Activated naive CD4-positive, alpha-beta T cell treated with anti-CD3 and anti-CD28 coated beads, Interleukin-2, amount 10 ng/mL, durations not matched to agents 7 days and 5 days (primary cell): ENCODE results near the gene SLC12A7.

ENCODE experiments used
- CTCF ChIA-PET: fragments of 350-600 bp; sonication (Branson Sonifier 250); formaldehyde crosslinking; loops from one replicate; lab custom pipeline; 2021; ENCODE audit warnings: antibody characterized with exemption; lab: Charles Lee
- DNase-seq: peaks from one replicate; pipeline ENCODE4 v3.0.0-alpha.2; 2020
- H3K27ac Mint-ChIP-seq: one replicate; pipeline ENCODE4 v1.8.0; 2021; ENCODE audit warnings: mild to moderate bottlenecking, moderate library complexity, mixed read lengths
- H3K27me3 Mint-ChIP-seq: one replicate; pipeline ENCODE4 v1.8.0; 2021; ENCODE audit warnings: mild to moderate bottlenecking, mixed read lengths
- H3K36me3 Mint-ChIP-seq: one replicate; pipeline ENCODE4 v1.8.0; 2021; ENCODE audit warnings: mixed read lengths
- H3K4me1 Mint-ChIP-seq: one replicate; pipeline ENCODE4 v1.8.0; 2021; ENCODE audit warnings: mixed read lengths
- H3K4me3 Mint-ChIP-seq: one replicate; pipeline ENCODE4 v1.8.0; 2021; ENCODE audit warnings: mild to moderate bottlenecking, moderate library complexity, mixed read lengths
- H3K9me3 Mint-ChIP-seq: one replicate; pipeline ENCODE4 v1.8.0; 2021; ENCODE audit warnings: mixed read lengths

Gene SLC12A7

DNA sequence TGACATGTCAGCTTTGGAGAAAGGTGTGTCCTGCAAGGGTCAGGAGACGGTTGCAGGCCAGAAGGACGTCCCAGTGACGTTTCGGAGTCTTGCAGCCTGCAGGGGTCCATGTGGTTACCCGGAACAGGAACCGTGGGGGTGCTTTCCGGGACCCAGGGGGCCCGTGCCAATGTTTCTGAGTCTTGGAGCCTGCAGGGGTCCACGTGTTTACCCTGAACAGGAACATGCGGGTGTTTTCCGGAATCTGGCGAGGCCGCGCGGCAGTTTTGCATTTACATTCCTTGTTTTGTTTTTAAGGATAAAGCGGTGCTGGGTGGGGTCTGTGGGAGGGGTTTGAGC, 72.7 kb downstream of the SLC12A7 start:
- CTCF ChIA-PET: no interaction called here
- Mint-ChIP-seq H3K9me3 (peaks cover 35% of the 10 kb centered on the region), H3K27ac (no peak overlapping the region), H3K4me3 (no peak overlapping the region), H3K27me3 (peaks cover 3% of the 10 kb centered on the region), H3K4me1 (no peaks in the 10 kb centered on the region), H3K36me3 (no peaks in the 10 kb centered on the region)
- no peak for DNase-seq

- Mint-ChIP-seq H3K9me3 (peaks cover 30% of the 10 kb centered on the region), H3K4me1 (no peaks in the 10 kb centered on the region), H3K36me3 (no peaks in the 10 kb centered on the region), H3K27ac (no peak overlapping the region), H3K4me3 (no peak overlapping the region), H3K27me3 (peaks cover 3% of the 10 kb centered on the region)
- no peak for DNase-seq
- CTCF ChIA-PET: no interaction called here
Measured at GRCh38 chr5:1038417-1039209, 73.2 kb downstream of the SLC12A7 start.

GRCh38 chr5:1037671-1038416, 74.0 kb downstream of the SLC12A7 start:
- DNase-seq: no peak
- H3K36me3 Mint-ChIP-seq: no peaks in the 10 kb centered on the region
- CTCF ChIA-PET: no interaction called here
- H3K4me1 Mint-ChIP-seq: no peaks in the 10 kb centered on the region
- H3K9me3 Mint-ChIP-seq: peaks cover 22% of the 10 kb centered on the region
- no peak overlapping the region for H3K27ac Mint-ChIP-seq
- peaks cover 3% of the 10 kb centered on the region for H3K27me3 Mint-ChIP-seq
- no peak overlapping the region for H3K4me3 Mint-ChIP-seq

DNA sequence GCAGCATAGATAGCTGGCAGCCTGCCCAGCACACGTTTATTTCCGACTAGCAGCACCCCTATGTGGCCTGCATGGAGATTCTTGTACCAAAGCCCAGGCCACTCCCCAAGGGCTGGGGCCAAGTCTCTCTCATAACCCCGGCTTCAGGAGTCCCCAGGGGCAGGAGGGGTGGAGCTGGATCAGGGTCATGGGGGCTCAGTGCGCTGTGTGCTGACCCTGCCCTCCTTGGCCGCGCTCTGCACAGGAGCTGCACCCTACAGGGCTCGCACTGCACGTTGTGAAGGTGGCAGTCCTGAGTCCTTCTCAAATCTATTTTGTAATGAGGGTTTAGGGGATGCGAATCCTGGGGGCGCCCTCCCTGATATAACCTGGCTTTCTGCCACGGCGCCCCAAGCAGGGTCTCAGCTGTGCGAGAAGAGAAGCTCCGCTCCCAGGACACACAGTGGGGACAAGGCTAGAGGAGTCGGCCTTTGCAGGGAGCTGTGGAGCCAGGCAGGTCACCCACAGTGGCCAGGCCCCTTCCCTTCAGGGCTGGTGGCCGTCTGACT, 74.7 kb downstream of the SLC12A7 start:
- no peak overlapping the region for H3K27ac Mint-ChIP-seq
- peaks cover 3% of the 10 kb centered on the region for H3K27me3 Mint-ChIP-seq

GRCh38 chr5:1036504-1037122, 75.2 kb downstream of the SLC12A7 start:
- peaks cover 11% of the 10 kb centered on the region for H3K9me3 Mint-ChIP-seq
- no peak overlapping the region for H3K4me3 Mint-ChIP-seq
- H3K36me3 Mint-ChIP-seq: no peaks in the 10 kb centered on the region

More for the DNA sequence above, 74.7 kb downstream of the SLC12A7 start:
- Mint-ChIP-seq H3K36me3 (no peaks in the 10 kb centered on the region), H3K4me3 (no peak overlapping the region), H3K9me3 (peaks cover 15% of the 10 kb centered on the region), H3K4me1 (no peaks in the 10 kb centered on the region)
- DNase-seq: no peak
- CTCF ChIA-PET: no interaction called here

GRCh38 chr5:1035421-1036405, 76.2 kb downstream of the SLC12A7 start:
- H3K27ac Mint-ChIP-seq: no peak overlapping the region
- no peaks in the 10 kb centered on the region for H3K4me1 Mint-ChIP-seq
- H3K9me3 Mint-ChIP-seq: peaks cover 3% of the 10 kb centered on the region
- H3K4me3 Mint-ChIP-seq: no peak overlapping the region
- H3K27me3 Mint-ChIP-seq: peaks cover 3% of the 10 kb centered on the region
- CTCF ChIA-PET: no interaction called here
- H3K36me3 Mint-ChIP-seq: no peaks in the 10 kb centered on the region
- DNase-seq: no peak

More at GRCh38 chr5:1036504-1037122, 75.2 kb downstream of the SLC12A7 start:
- DNase-seq: no peak
- peaks cover 3% of the 10 kb centered on the region for H3K27me3 Mint-ChIP-seq
- H3K4me1 Mint-ChIP-seq: no peaks in the 10 kb centered on the region
- no peak overlapping the region for H3K27ac Mint-ChIP-seq
- CTCF ChIA-PET: no interaction called here

DNA sequence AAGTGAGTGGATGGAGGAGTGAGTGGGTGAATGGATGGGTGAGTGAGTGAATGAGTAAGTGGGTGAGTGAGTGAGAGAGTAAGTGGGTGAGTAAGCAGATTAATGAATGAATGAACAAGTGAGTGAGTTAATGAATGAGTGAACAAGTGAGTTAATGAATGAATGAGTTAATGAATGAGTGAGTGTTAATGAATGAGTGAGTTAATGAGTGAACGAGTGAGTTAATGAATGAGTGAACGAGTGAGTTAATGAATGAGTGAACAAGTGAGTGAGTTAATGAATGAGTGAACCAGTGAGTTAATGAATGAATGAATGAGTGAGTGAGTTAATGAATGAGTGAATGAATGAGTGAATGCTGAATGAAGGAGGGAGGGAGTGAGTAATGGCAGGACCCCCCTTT, 76.9 kb downstream of the SLC12A7 start:
- Mint-ChIP-seq H3K9me3 (no peaks in the 10 kb centered on the region), H3K4me3 (no peak overlapping the region), H3K36me3 (no peaks in the 10 kb centered on the region), H3K27me3 (peaks cover 3% of the 10 kb centered on the region), H3K4me1 (no peaks in the 10 kb centered on the region), H3K27ac (no peak overlapping the region)
- DNase-seq: no peak
- CTCF ChIA-PET: no interaction called here

- Mint-ChIP-seq H3K27me3 (peaks cover 3% of the 10 kb centered on the region), H3K9me3 (no peaks in the 10 kb centered on the region), H3K36me3 (no peaks in the 10 kb centered on the region), H3K4me1 (no peaks in the 10 kb centered on the region), H3K27ac (no peak overlapping the region), H3K4me3 (no peak overlapping the region)
- CTCF ChIA-PET: interaction anchor here (0.6 kb wide), 1 partner anchor 1478 kb away, joined by 3 read pairs; no protein-coding TSS in a partner anchor
- DNase-seq: no peak
Measured at GRCh38 chr5:1034421-1034905, 77.4 kb downstream of the SLC12A7 start.

GRCh38 chr5:1033606-1034420, 78.0 kb downstream of the SLC12A7 start:
- no peaks in the 10 kb centered on the region for H3K36me3 Mint-ChIP-seq
- H3K27me3 Mint-ChIP-seq: peaks cover 3% of the 10 kb centered on the region
- no peaks in the 10 kb centered on the region for H3K4me1 Mint-ChIP-seq
- H3K9me3 Mint-ChIP-seq: no peaks in the 10 kb centered on the region
- DNase-seq: no peak
- CTCF ChIA-PET: interaction anchor here (0.6 kb wide), 1 partner anchor 1479 kb away, joined by 3 read pairs; no protein-coding TSS in a partner anchor
- no peak overlapping the region for H3K27ac Mint-ChIP-seq
- H3K4me3 Mint-ChIP-seq: no peak overlapping the region

DNA sequence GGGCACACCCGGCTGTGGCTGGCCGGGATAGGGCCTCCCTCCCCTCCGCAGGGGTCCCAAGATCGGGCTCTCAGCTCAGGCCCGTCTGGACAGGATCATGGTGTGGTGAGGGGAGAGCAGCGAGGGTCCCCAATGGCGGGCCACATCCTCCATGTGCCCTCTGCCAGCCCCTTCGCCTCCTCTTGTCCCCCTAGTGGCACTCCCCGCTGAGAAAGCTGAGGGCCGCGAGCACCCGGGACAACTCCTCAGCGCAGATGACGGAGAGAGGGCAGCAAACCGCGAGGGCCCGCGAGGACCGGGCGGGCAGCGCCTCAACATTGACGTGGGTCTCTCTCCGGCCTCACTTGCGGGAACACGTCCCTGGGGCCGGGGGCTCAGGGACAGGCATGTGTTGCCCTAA, 78.7 kb downstream of the SLC12A7 start:
- no peaks in the 10 kb centered on the region for H3K27me3 Mint-ChIP-seq
- no peaks in the 10 kb centered on the region for H3K9me3 Mint-ChIP-seq
- no peaks in the 10 kb centered on the region for H3K4me1 Mint-ChIP-seq
- no peak overlapping the region for H3K4me3 Mint-ChIP-seq
- no peaks in the 10 kb centered on the region for H3K36me3 Mint-ChIP-seq
- no peak overlapping the region for H3K27ac Mint-ChIP-seq
- CTCF ChIA-PET: no interaction called here
- no peak for DNase-seq

GRCh38 chr5:1032551-1033027, 79.3 kb downstream of the SLC12A7 start:
- CTCF ChIA-PET: no interaction called here
- no peak for DNase-seq
- Mint-ChIP-seq H3K27ac (no peak overlapping the region), H3K9me3 (no peaks in the 10 kb centered on the region), H3K4me3 (no peak overlapping the region), H3K36me3 (no peaks in the 10 kb centered on the region), H3K27me3 (peaks cover 4% of the 10 kb centered on the region), H3K4me1 (no peaks in the 10 kb centered on the region)

GRCh38 chr5:1032011-1032410, 79.9 kb downstream of the SLC12A7 start:
- Mint-ChIP-seq H3K4me3 (no peak overlapping the region), H3K27me3 (peaks cover 4% of the 10 kb centered on the region), H3K27ac (no peak overlapping the region), H3K9me3 (no peaks in the 10 kb centered on the region), H3K36me3 (no peaks in the 10 kb centered on the region), H3K4me1 (no peaks in the 10 kb centered on the region)
- no peak for DNase-seq
- CTCF ChIA-PET: no interaction called here
